GM21515 (cell line): ENCODE data around the gene OR5B3.
A peak's percentile ranks its signal among the peaks of the same experiment; 100 is the strongest.
"Not testable (repeated sequence)": the region's sequence is repeated elsewhere in the genome, so short reads cannot be mapped to it uniquely, and the experiment has no call there.

Experiments used
- ATAC-seq: cut with Tn5 transposase; IDR thresholded peaks from one replicate; pipeline ENCODE4 v1.9.1; 2021; ENCODE audit not compliant: unreplicated experiment

The OR5B3 gene

DNA sequence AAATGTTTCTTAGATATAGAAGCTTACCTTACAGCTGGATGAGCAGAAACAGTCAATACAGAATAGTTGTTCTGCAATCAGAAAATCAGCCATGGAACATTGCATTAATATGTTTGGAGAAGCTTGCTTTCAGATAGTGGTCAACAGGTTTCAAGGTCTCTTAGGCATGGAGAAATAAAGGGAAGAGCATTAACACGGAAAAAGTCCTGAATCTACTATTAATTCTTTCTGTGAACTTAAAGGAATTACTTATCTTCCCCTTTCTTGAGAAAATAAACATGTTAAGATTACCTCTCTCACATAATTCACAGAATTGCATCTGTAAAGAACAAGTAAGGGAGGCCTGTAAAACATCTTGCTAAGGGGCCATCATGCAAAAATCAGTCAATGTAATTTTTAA is at the start of gene OR5B3:
OR5B3 (minus strand) TSS at position 101 of the 400 bp plus-strand sequence. CDS start 3,465 bp downstream, outside the sequence.
- no peak for ATAC-seq

DNA sequence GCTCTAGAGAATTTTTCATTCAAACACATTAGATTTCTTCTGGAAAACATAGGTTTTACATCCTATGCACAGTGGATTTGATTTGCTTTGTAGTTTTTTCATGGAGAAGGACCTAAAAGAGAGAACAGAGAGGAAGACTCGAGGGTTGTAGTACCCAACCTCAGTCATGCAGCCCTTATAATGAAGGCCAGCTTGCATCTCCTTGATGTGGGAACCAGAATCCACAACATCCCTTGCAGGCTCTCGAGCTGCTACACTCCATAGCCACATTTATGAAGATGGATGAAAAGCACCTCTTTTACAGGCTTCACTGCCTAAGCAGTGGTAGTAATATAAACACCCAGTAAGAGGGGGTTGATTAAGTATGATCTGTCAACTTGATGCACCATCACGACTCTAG is 44.9 kb upstream of the OR5B3 start:
- ATAC-seq = no peak

DNA sequence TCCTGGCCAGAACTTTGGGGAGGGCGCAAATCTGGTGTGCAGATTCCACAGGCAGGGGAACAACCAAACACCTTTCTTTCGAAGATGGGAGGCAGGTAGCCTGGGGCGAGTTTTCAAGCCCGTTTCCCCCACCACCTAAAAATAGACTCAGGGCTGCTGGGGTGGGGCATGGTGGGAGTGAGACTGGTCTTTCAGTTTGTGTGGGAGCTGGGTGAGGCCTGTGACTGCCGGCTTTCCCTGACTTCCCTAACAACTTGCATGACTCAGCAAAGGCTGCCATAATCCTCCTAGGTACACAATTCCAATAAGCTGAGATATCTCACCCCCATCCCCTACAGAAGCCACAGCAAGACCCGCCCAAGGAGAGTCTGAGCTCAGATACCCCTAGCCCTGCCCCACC is 39.6 kb upstream of the OR5B3 start:
- ATAC-seq = no peak

DNA sequence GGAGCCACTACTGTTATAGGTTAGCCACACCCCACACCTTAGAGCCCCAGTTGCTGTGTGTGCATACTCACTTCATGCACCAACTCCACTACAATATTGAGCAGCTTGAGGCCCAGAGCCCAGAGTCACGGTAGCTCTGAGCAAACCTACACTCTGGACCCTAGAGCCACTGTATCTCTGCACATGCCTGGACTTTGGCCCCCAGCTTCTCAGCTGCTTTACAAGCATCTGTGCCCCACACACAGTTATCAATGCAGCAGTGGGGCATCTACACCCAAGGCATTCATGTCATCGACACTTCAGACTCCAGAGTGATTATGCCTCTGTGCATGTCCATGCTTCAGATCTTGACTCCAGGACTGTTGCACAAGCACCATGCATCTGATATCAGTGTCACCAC is 37.6 kb upstream of the OR5B3 start:
- no peak for ATAC-seq

DNA sequence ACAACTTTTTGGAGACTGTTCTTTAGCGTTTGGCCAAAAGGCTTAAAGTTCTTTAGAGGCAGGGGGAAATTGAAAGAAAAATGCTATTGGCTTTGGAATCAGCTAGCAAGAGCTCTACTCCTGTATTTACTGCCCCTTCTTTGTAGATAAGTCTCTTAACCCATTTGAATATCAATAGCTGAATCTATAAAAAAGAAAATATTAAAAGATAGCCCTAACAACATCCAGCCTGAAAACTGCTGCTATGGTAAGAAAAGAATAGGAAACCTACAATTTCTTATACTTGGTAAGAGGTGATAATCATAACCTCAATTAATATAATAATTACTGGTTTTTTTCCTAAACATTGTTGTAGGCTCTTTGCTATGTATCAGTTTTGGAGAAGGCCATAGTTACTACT is 35.5 kb upstream of the OR5B3 start, which contains the start of gene OR5B12:
OR5B12 (minus strand) TSS at position 101 of the 400 bp plus-strand sequence. CDS start 2,085 bp downstream, outside the sequence.
- no peak for ATAC-seq

DNA sequence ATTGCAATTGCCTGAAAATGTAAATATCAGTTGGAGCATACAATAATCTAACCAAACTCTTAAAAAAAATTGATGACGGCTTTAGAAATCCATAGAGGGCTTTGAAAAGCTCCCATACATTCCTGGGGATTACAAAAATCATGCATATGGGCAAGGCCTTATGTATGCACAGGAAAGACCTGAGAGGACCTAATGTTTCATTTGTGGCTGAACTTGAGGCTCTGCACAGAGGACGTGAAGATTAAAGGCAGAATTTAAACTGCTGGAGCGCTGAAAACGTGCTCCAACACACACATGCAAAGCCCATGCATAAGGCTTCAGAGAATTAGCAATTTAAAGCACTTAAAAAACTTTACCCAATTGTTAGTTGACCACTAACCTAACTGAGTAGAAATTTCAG is 31.8 kb upstream of the OR5B3 start:
- ATAC-seq = no peak

DNA sequence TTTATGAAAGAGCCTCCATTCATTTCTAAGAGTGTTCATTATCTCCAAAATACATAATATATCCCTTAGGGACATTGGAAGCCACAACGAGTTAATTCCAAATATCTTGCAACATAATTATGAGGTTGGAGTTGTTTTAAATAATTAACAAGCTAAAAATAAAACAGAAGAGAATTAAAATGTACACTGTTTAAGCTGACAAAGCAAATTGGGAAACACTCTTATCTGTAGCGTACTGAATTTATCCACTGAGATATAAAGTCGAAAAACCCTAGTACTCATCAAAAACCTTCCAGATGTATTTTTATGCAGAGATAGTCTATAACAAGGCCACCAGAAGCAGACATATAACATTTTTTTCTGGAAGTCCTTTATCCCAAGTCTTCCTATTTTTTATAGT is 27.5 kb upstream of the OR5B3 start:
- no peak for ATAC-seq

DNA sequence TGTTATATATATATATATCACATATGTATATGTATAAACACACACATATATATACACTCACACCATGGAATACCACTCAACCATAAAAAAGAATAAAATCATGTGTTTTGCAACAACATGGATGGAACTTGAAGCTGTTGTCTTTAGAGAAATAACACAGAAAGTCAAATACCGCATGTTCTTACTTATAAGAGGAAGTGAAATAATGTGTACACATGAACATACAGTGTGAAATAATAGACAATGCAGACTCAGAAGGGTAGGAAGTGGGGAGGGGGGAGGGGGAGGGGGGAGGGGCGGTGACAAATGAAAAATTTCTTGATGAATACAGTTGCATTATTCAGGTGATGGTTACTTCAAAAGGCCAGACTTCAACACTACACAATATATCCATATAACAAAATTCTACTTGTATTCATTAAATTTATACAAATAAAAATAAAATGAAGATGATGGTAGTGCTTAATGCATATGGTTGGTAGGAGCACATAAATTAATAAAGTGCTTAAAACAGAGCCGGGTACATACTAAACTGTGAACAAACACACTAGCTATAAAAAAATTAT is 27.0 kb upstream of the OR5B3 start:
- peak; percentile 61 for ATAC-seq

DNA sequence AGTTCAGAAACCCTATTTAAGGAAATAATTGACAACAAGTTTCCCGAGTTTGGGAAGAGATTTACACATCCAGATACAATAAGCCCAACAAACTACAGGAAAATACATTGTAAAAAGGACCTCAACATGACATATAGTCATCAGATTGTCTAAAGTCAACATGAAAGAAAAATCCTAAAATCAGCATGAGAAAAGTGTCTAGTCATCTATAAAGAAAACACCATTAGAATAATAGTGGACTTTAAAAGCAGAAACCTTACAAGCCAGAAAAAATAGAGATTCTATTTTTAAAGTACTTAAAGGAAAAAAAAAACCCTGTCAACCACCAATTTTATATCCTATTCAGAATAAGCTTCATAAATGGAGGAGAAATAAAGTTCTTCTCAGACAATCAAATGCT is 22.6 kb upstream of the OR5B3 start:
- ATAC-seq = no peak

DNA sequence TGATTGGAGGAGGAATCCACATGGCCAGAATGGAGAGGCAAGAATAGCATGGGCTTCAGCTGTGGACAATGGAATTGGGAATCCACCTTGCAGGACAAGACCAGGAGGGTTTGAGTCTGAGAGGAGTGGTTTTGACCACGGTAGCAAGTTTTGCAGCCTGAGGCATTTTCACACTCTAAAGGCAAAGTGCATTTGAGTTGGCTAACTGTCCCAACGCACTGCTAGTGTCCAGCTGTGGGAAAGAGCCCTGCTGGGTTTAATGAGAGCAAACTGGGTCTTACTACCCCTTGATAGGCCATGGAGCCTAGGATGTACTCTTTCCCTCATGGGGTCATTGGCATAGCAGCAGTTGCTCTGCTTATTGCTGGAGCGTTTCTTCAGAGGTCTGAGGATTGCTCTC is 21.3 kb upstream of the OR5B3 start, which contains the start of gene OR5B2:
OR5B2 (minus strand) TSS at position 101 of the 400 bp plus-strand sequence. CDS start 4,860 bp downstream, outside the sequence.
- no peak for ATAC-seq

DNA sequence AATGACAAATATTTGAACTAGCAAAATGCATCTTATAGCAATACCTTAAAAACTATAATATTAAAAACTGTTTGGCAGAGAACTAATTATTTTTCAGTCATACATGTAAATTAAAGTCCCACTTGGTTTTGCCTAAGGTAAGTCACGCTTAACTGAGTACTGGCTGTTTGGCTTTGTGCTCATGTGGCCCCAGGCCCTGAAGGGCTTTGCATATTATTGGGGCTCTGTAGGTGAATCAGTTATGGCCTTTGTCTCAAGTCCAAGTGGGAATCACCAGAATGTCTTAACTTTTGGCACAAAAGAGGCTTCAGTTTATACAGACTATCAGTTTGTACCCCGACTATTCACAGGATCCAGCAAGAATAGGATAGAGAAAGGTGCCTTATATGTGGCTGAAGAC is 7.1 kb downstream of the OR5B3 start:
- ATAC-seq = not testable (repeated sequence)

DNA sequence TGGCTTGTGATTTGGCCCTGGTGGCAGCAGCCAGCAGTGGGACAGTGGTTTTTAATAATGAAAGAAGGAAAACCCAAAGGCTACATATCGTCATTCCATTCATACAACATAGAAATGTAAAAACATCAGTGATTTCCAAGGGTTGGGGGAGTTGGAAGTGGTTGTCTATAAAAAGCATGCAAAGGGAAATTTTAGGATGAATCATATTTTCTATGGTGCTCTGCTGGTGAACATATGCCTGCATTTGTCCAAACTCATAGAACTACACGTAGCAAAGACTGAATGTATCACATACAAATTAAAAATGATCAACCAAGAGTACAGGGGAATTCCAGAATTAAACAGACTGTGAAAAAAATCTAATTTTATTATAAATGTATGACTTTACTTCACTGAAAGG is 11.1 kb downstream of the OR5B3 start:
- no peak for ATAC-seq

DNA sequence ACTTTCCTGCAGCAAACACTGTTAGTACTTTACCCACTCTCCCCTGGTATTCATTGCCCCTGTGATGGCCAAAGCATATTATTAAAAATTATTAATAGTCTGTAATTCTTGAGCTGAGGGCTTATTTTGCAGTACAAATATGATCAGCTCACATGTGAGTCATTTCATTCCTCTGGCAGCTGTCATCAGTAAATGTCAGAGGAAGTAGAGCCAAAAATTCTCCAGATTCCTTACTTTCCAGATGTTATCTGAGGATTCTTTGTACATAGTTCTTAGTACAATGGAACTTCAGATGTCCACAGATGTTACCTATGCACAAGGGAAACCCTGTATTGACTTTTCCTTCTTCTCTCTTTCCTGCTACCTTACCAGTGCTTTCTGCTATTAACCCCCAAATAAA is 12.5 kb downstream of the OR5B3 start:
- ATAC-seq = no peak

DNA sequence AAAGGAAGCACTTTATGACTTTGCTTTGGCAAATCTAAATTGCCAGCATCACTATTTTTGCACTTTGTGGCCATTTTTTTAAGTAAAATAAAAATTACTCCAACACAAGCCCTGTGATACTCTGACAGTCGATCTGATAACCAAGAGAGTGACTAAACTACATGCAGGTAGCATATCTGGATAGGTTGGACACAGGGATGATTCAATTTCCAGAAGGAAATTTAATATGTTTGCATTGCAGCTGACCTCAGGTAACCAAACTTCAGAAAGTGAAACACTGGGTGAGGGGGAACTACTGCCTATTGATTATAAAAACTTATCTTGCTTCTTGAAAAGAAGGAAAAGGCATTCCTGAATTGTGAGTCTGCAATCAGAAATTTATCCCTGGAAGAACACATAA is 13.9 kb downstream of the OR5B3 start:
- no peak for ATAC-seq

DNA sequence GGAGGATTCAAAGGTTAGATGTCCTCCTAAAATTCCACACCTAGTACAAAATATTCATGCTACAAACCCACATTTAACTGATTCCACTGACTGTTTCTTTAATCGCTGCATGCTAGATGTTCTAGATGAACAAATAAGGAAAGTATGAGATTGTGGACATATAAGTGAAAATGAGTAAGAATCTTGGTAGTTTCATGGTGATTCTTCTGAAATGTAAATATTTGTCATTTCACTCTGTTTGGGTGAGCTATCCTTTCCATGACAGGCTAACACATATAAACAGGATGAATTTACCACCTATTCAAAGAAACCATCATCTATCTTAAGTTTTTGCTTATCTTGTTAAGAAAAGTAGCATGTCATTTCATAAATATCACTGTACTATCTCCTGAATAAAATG is 14.8 kb downstream of the OR5B3 start:
- ATAC-seq = no peak

DNA sequence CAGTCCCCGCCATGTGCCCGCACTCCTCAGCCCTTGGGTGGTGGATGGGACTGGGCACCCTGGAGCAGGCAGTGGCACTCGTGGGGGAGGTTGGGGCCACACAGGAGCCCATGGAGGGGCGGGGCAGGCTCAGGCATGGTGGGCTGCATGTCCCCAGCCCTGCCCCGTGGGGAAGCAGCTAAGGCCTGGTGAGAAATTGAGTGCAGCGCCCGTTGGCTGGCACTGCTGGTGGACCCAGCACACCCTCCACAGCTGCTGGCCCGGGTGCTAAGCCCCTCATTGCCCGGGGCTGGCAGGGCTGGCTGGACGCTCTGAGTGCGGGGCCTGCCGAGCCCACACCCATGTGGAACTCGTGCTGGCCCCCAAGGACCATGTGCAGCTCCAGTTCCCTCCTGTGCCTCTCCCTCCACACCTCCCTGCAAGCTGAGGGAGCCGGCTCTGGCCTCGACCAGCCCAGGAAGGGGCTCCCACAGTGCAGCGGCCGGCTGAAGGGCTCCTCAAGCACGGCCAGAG is 16.1 kb downstream of the OR5B3 start:
- ATAC-seq = no peak

DNA sequence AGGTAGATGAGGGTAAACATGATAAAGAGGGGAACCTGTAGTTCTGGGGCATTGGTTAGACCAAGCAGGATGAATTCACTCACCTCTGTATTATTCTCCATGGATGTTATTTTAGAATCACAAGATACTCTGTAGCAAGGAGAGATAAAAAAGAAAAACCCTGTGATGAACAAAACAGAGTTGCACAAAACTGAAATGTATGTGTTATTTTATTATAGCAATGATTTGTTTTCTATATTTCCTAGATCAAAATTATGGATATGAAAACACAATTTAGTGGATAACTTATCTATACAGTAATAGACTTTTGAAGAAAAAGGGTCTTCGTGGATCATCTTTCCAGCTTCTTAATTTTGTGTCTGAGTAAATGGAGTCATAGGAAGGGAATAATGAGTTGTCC is 47.7 kb downstream of the OR5B3 start, which contains the start of gene OR5B17:
OR5B17 (minus strand) TSS at position 101 of the 400 bp plus-strand sequence; CDS start at position 101, 0 bp downstream.
- ATAC-seq = no peak

DNA sequence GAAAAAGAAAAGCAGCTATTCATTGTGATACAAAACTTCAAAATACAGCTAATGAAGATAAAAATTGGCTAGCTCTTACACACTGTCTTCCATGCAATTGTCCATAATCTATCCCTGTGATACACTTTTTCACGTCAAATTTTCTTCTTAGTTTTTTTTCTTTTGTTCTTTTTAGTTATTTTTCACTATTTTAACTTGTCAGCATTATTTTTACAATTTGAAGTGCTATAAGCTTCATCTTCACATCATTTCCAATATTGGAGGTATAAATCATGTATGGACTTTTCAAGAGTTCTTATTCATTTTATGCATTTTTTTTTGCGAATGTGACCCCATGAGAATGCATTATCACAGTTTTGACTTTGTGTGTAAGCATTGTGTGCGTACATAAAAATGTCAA is 51.9 kb downstream of the OR5B3 start:
- no peak for ATAC-seq
